SW480 (cell line): ENCODE results near the gene SLC9A3.
A peak's percentile ranks its signal among the peaks of the same experiment; 100 is the strongest.

Experiments used
- DNase-seq: peaks from one replicate; pipeline ENCODE4 v3.0.0-alpha.2; 2016; ENCODE audit warnings: low spot score

The SLC9A3 gene

GRCh38 chr5:538801-539468, 14.7 kb upstream of the SLC9A3 start:
- DNase-seq: no peak

- no peak for DNase-seq
These were observed 14.1 kb upstream of the SLC9A3 start for GRCh38 chr5:538271-538771.

DNA sequence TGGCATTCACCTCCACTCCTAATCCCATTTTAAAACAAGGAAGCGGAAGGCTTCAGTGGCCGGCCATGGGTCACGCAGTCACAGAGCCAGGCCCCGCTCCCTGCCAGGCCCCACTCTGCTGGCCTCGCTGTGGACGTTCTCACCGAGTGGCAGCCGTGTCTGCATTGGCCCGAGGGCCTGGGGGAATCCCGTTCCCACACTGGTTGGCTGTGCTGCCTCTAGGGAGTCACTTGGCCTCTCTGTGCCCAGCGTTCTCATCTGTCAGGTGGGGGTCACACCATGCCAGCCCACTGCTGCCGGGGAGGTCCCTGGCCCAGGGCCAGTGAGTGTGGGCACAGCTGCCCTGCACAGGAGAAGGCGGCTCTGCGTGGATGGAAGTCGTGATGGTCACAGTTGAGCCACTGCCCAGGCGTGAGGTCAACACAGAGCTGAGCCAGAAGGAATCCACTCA, 13.4 kb upstream of the SLC9A3 start:
- DNase-seq: no peak

DNA sequence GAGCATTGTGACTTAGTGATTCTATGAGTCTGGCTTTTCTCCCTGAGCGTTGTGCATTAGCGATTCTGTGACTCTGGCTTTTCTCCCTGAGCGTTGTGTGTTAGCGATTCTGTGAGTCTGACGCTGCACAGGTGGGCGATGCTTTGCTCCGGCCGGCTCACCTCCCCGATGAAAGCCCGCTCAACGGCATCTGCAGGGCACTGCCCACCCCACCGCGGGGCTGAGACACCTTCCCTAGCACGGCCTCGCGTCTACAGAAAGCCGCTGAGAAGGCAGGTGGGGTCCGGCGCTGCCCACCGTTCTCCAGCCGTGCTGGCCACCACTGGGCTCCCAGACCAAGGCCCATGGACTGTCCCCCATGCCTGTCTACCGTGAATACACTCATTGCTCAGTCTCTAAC, 12.8 kb upstream of the SLC9A3 start:
- DNase-seq: no peak

GRCh38 chr5:535846-536698, 11.8 kb upstream of the SLC9A3 start:
- peak; percentile 88 for DNase-seq

DNA sequence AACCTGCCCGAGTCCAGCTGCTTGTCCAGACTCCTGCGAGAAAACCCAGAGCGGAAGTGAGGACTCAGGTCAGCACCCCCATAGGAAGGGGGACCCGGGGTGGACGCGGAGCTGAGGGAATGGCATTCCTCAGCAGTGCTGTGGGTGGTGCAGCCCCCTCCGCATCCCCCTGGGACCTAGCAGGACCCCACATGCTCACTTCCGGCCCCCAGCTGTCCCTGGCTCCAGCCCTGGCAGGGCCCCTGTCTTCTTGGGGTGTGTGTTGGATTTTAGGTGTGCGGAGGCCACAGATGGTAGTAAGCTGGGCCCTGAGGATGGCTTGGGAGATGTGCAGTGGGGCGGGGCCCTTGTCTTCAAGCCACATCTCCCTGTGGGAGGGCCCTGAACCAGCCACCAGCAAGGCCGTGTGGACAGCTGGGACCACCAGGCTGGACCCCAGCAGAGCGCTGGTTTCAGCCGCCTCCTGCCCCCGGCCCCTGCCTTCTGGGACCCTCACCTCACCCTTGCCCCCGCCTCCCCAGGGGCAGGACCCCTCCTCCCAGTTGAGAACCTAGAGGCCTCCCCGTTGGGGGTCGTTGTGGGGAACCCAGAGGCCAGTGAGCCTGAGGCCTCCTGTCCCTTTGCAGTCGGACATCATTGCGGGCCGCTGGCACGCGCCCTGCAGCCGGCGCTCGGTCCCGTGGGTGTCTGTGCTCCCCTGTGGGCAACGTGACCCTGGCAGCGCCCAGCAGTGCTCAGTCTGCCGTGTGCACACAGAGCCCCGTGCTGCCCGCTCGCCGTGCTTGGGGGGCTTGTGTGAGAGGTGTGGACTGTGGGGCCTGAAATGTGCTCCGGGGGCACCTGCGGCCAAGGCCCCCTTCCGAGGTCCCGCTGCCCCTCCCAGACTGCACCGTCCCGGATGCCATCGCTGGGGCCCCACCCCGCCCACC, 10.8 kb upstream of the SLC9A3 start:
- no peak for DNase-seq

GRCh38 chr5:533955-534742, 9.9 kb upstream of the SLC9A3 start:
- DNase-seq: no peak

- no peak for DNase-seq
These were observed 9.2 kb upstream of the SLC9A3 start for GRCh38 chr5:533243-533954.

DNA sequence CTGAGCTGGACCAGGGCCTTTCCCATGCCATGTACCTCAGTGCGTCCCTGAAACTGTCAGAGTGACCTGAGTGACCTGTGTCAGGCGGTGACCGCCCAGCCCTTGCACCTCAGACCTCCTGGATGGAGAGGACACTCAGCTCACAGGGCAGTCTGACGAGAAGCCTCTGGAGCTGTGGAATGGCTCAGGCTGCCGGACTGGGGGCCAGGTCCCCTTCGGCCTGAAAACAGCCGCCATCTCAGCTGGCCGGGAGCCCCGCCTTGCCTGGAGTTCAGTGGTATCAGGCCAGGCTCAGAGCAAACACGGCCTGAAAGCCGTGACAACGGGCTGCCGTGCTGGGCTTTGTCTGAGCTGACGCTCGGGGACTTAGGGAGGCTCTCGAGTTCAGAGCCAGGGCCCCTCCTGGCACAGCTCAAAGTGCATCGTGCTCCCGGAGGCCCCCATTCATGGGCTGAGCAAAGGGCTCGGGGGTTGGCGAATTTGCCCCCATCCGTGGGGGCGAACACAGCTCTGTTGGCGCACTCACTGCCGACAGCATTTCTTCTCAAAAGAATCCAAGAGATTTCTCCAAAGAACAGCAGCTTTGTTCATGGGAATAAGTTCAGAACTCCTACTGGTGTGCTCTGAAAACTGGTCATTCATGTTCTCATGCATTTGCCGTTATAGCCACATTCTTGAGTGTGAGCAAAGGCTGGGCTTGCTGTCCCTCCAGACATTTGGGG, 8.4 kb upstream of the SLC9A3 start:
- DNase-seq: no peak

- DNase-seq: no peak
These were observed 7.6 kb upstream of the SLC9A3 start for GRCh38 chr5:531749-532315.

DNA sequence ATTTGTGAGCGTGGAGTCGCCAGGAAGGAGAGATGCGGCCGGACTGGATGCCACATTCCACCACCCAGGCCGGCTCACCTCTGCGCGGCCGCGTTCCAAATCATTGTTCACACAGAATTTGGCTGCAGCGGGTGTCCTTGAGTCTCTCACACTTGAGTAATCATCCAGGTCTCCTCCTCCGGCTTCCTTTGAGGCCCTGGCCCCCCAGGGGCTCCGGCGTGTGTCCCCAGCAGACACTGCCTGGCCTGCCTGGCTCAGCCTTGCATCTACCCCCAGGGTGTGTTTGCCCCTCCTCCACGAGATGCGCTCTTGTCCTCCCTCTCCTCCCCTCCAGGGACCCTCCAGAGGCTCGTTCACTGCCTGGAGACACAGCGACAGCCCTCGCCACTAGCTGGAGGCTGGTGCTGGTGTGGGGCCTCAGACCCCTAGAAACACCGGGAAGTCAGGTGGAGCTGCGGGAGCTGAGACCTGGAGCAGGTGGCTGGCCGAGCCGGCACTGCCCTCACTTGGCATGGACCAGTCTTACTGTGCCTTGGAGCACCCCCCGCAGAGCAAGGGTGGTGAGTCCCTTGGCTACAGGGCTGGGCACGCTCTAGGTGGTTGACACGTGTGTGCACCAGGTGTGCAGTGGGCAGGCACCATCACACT, 7.0 kb upstream of the SLC9A3 start:
- no peak for DNase-seq

- no peak for DNase-seq
These were observed 6.0 kb upstream of the SLC9A3 start for GRCh38 chr5:530001-530955.

- DNase-seq: no peak
These were observed 4.6 kb upstream of the SLC9A3 start for GRCh38 chr5:528629-529511.

DNA sequence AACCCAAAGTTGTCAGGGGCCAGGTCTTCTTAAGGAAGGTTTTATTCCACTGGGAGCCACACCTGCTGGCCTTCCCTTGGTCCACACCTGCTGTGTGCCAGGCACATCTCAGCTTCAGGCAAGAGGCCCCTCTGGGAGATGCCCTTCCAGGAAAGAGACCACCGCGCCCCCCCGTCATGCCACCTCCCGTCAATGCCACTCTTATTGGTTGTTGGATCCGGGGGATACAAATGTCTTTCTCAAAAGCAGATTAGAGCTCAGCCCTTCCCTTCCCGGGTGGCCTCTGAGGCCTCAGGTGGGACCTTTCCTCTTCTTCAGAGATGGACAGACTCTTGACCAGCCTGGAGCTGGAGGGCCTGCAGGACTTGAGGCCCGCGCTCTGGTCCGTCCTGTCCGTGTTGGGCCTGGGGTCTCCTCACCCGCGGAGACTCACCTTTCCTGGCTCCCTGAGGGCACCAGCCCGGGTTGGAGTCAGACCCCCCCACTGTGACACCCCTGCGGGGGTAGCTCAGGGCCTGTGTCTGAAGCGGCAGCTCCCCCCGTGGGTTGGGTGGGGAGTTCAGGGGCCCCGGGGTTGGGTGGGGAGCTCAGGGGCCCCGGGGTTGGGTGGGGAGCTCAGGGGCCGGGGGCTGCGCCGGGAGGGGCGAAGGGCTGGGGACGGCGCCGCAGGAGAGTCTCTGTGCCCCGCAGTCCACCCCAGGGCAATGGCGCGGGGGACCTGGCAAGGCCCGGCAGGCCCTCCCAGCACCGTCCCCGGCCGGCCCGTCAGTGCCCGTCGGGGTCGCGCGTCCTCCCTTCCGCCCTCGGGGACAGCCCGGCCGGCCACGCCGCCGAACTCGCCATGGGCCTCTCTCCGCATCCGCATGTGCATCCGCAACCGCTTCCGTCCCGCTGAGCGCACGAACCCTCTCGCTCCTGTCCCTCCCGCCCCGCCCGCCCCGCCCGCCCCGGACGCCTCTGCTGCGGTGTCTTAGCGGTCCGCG, 3.7 kb upstream of the SLC9A3 start:
- no peak for DNase-seq

GRCh38 chr5:526456-527088, 2.3 kb upstream of the SLC9A3 start:
- no peak for DNase-seq
